GM23338 (cell line): Measurements from ENCODE around the gene IL17REL. TPM values are rescaled to one million over a fixed set of nuclear protein-coding genes. Genes with fewer than 3 reads are reported as not detected.

ENCODE experiments used
- ATAC-seq: fragments of 200-7000 bp; cut with Tn5 transposase; 3 replicates; pipeline ENCODE4 v1.9.1; 2020
- DNase-seq: peaks from one replicate; pipeline ENCODE4 v3.0.0-alpha.2; 2015; ENCODE audit warnings: low spot score
- H2AFZ ChIP-seq: fragments of 200-600 bp; sonication (generic); 2 replicates; pipeline ENCODE4 v1.8.0; 2016; ENCODE audit warnings: antibody characterized with exemption, mild to moderate bottlenecking, moderate library complexity
- H3F3A ChIP-seq: fragments of 200-600 bp; sonication (generic); replicated peaks from 2 replicates; pipeline ENCODE4 v1.8.0; 2017; ENCODE audit warnings: antibody characterized with exemption, mixed run types, low read depth
- H3K27ac ChIP-seq: fragments of 200-600 bp; sonication (generic); 2 replicates; pipeline ENCODE4 v1.6.1; 2016; ENCODE audit warnings: low read depth
- H3K27me3 ChIP-seq: fragments of 200-600 bp; sonication (generic); 2 replicates; pipeline ENCODE4 v1.8.0; 2016; ENCODE audit warnings: mild to moderate bottlenecking, mixed run types, moderate library complexity; ENCODE audit not compliant: insufficient read depth
- H3K36me3 ChIP-seq: fragments of 200-600 bp; sonication (generic); 2 replicates; pipeline ENCODE4 v1.8.0; 2016; ENCODE audit warnings: mild to moderate bottlenecking; ENCODE audit not compliant: insufficient read depth
- H3K4me1 ChIP-seq: fragments of 200-600 bp; sonication (generic); 2 replicates; pipeline ENCODE4 v1.8.0; 2016; ENCODE audit warnings: mild to moderate bottlenecking, moderate library complexity; ENCODE audit not compliant: insufficient read depth
- H3K4me2 ChIP-seq: fragments of 200-600 bp; sonication (generic); 2 replicates; pipeline ENCODE4 v1.7.1; 2017; ENCODE audit warnings: mixed run types
- H3K4me3 ChIP-seq: fragments of 200-600 bp; sonication (generic); 2 replicates; pipeline ENCODE4 v1.6.1; 2016; ENCODE audit warnings: mixed run types
- H3K79me2 ChIP-seq: fragments of 200-600 bp; sonication (generic); replicated peaks from 2 replicates; pipeline ENCODE4 v1.8.0; 2017; ENCODE audit warnings: mild to moderate bottlenecking; ENCODE audit not compliant: insufficient read depth
- H3K9me2 ChIP-seq: fragments of 200-600 bp; sonication (generic); 2 replicates; pipeline ENCODE4 v1.8.0; 2017; ENCODE audit not compliant: insufficient read depth
- H4K20me1 ChIP-seq: fragments of 200-600 bp; sonication (generic); replicated peaks from 2 replicates; pipeline ENCODE4 v1.8.0; 2017; ENCODE audit warnings: mild to moderate bottlenecking; ENCODE audit not compliant: insufficient read depth
- H3K27ac Mint-ChIP-seq: 2 replicates; pipeline ENCODE4 v1.8.0; 2020; ENCODE audit warnings: inconsistent platforms, mild to moderate bottlenecking, moderate library complexity, mixed read lengths
- H3K27me3 Mint-ChIP-seq: 3 replicates; pipeline ENCODE4 v1.8.0; 2022; ENCODE audit warnings: low read depth, mild to moderate bottlenecking, moderate library complexity, mixed read lengths, inconsistent platforms; ENCODE audit not compliant: insufficient read depth, poor library complexity
- H3K36me3 Mint-ChIP-seq: 3 replicates; pipeline ENCODE4 v1.8.0; 2021; ENCODE audit warnings: low read depth, mild to moderate bottlenecking, inconsistent platforms, moderate library complexity, mixed read lengths
- H3K4me1 Mint-ChIP-seq: 3 replicates; pipeline ENCODE4 v1.8.0; 2020; ENCODE audit warnings: mild to moderate bottlenecking, inconsistent platforms, mixed read lengths
- H3K4me3 Mint-ChIP-seq: 3 replicates; pipeline ENCODE4 v1.8.0; 2021; ENCODE audit warnings: moderate library complexity, mild to moderate bottlenecking, inconsistent platforms, mixed read lengths
- H3K9me3 Mint-ChIP-seq: 3 replicates; pipeline ENCODE4 v1.8.0; 2020; ENCODE audit warnings: moderate library complexity, mild to moderate bottlenecking, inconsistent platforms, mixed read lengths
- EZH2 ChIP-seq: fragments of 200-600 bp; sonication (generic); IDR thresholded peaks from one replicate; pipeline ENCODE4 v1.8.0; 2017; ENCODE audit warnings: antibody characterized with exemption, mild to moderate bottlenecking, low read depth; ENCODE audit not compliant: unreplicated experiment
- EZH2phosphoT487 ChIP-seq: fragments of 200-600 bp; sonication (generic); IDR thresholded peaks from one replicate; pipeline ENCODE4 v1.8.1; 2018; ENCODE audit warnings: antibody characterized with exemption; ENCODE audit not compliant: unreplicated experiment
- JUNB ChIP-seq: IDR thresholded peaks from one replicate; pipeline ENCODE4 v1.6.1; 2016; ENCODE audit warnings: antibody characterized with exemption; ENCODE audit not compliant: unreplicated experiment
- NANOG ChIP-seq: IDR thresholded peaks from 2 replicates; pipeline ENCODE4 v1.6.1; 2016; ENCODE audit warnings: antibody characterized with exemption, borderline replicate concordance
- POLR2AphosphoS5 ChIP-seq: IDR thresholded peaks from 2 replicates; pipeline ENCODE4 v1.6.1; 2016; ENCODE audit warnings: antibody characterized with exemption, low read depth
- REST ChIP-seq: IDR thresholded peaks from one replicate; pipeline ENCODE4 v1.6.1; 2018; ENCODE audit warnings: antibody characterized with exemption; ENCODE audit not compliant: unreplicated experiment
- STAT1 ChIP-seq: IDR thresholded peaks from one replicate; pipeline ENCODE4 v1.6.1; 2016; ENCODE audit warnings: antibody characterized with exemption; ENCODE audit not compliant: unreplicated experiment
- polyA plus RNA-seq: library from polyadenylated mRNA; unstranded; fragments of >200 nt; fragmentation: Nextera tagmentation; extraction: Ambion mirVana; gene quantifications from 2 replicates; pipeline ENCODE4 v1.2.1, GENCODE V29; 2016
- total RNA-seq: library from RNA; depleted of rRNA; stranded (reverse); fragments of >200 nt; shearing (Covaris generic); gene quantifications from 2 replicates; pipeline ENCODE4 v1.2.3, GENCODE V29; 2014
- TF ChIP-seq, protein P1 (sequence below): IDR thresholded peaks from 2 replicates; pipeline ENCODE4 v1.6.1; 2016; ENCODE audit warnings: antibody characterized with exemption
- TF ChIP-seq, protein P2 (sequence below), 2 experiments: fragments of 200-600 bp in 1 of 2; sonication (generic) in 1 of 2; conservative IDR thresholded peaks; 2 replicates each; pipeline versions ENCODE4 v1.5.1 to v1.6.1; 2016 to 2017; ENCODE audit warnings: antibody characterized with exemption in 2 of 2, low read depth in 2 of 2, mild to moderate bottlenecking in 2 of 2, moderate library complexity in 1 of 2

The IL17REL gene
- total and polyA plus RNA-seq, 2 experiments from 2014 or later, result 0.31 TPM; not detected in 1

- Histone ChIP-seq H2AFZ (no peak overlapping the region), H3K27me3 (peaks cover 15% of the 10 kb centered on the region), H3K4me1 (no peaks in the 10 kb centered on the region; the same call in 1 of the 2 replicates), H3K4me2 (no peak overlapping the region), H3K9me2 (no peaks in the 10 kb centered on the region), H3K4me3 (no peak overlapping the region), H3K27ac (no peak overlapping the region), H4K20me1 (no peaks in the 10 kb centered on the region), H3F3A (0 out of 2 replicates have a peak, but pooled peaks cover 3% of the 10 kb centered on the region), H3K36me3 (no peaks in the 10 kb centered on the region), H3K79me2 (no peaks in the 10 kb centered on the region)
- Mint-ChIP-seq H3K27ac (no peak overlapping the region), H3K4me1 (peaks cover 13% of the 10 kb centered on the region), H3K9me3 (peaks cover 6% of the 10 kb centered on the region; the same call in 2 of the 3 replicates), H3K4me3 (no peak overlapping the region), H3K36me3 (no peaks in the 10 kb centered on the region; the same call in 2 of the 3 replicates), H3K27me3 (peaks cover 24% of the 10 kb centered on the region)
- ATAC-seq (no peak), DNase-seq (no peak)
- TF ChIP-seq STAT1, result no peak
- TF ChIP-seq EZH2phosphoT487, result no peak
- TF ChIP-seq JUNB, result no peak
- TF ChIP-seq, protein P1, sequence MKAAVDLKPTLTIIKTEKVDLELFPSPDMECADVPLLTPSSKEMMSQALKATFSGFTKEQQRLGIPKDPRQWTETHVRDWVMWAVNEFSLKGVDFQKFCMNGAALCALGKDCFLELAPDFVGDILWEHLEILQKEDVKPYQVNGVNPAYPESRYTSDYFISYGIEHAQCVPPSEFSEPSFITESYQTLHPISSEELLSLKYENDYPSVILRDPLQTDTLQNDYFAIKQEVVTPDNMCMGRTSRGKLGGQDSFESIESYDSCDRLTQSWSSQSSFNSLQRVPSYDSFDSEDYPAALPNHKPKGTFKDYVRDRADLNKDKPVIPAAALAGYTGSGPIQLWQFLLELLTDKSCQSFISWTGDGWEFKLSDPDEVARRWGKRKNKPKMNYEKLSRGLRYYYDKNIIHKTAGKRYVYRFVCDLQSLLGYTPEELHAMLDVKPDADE, result no peak
- no peak for TF ChIP-seq EZH2
- TF ChIP-seq, protein P2, sequence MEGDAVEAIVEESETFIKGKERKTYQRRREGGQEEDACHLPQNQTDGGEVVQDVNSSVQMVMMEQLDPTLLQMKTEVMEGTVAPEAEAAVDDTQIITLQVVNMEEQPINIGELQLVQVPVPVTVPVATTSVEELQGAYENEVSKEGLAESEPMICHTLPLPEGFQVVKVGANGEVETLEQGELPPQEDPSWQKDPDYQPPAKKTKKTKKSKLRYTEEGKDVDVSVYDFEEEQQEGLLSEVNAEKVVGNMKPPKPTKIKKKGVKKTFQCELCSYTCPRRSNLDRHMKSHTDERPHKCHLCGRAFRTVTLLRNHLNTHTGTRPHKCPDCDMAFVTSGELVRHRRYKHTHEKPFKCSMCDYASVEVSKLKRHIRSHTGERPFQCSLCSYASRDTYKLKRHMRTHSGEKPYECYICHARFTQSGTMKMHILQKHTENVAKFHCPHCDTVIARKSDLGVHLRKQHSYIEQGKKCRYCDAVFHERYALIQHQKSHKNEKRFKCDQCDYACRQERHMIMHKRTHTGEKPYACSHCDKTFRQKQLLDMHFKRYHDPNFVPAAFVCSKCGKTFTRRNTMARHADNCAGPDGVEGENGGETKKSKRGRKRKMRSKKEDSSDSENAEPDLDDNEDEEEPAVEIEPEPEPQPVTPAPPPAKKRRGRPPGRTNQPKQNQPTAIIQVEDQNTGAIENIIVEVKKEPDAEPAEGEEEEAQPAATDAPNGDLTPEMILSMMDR (conservative IDR thresholded peaks at IDR 0.05; ENCODE audit: low read depth in 2 of 2), result no peak
- no peak for TF ChIP-seq NANOG
- TF ChIP-seq POLR2AphosphoS5, result no peak
- no peak for TF ChIP-seq REST
Measured at GRCh38 chr22:49996119-49996517, 16.4 kb downstream of the IL17REL start.
